ENCODE measurements around the gene BPHL.
"Not testable (repeated sequence)": the region's sequence is repeated elsewhere in the genome, so short reads cannot be mapped to it uniquely, and the experiment has no call there.

BPHL gene

GRCh38 chr6:3165631-3166534 is 47.4 kb downstream of the BPHL start:
- H3K4me3 ChIP-seq (ENCODE audit: insufficient read depth, low read length, poor library complexity, severe bottlenecking), result no peak overlapping the region
- no peak overlapping the region for H3K4me2 ChIP-seq (ENCODE audit: low read depth, low read length, poor library complexity, severe bottlenecking)
- no peak overlapping the region for H3K27ac ChIP-seq (ENCODE audit: low read depth, low read length)
- H3K9ac ChIP-seq (ENCODE audit: low read length), result no peak overlapping the region
- no peaks in the 10 kb centered on the region for H3K36me3 ChIP-seq (ENCODE audit: low read length)
- no peaks in the 10 kb centered on the region for H3K79me2 ChIP-seq (ENCODE audit: insufficient read depth, low read length)
- peaks cover 19% of the 10 kb centered on the region for H3F3A ChIP-seq (ENCODE audit: insufficient read depth)
- H4K20me1 ChIP-seq (ENCODE audit: low read depth, low read length), result no peaks in the 10 kb centered on the region
- TF ChIP-seq, protein P1, sequence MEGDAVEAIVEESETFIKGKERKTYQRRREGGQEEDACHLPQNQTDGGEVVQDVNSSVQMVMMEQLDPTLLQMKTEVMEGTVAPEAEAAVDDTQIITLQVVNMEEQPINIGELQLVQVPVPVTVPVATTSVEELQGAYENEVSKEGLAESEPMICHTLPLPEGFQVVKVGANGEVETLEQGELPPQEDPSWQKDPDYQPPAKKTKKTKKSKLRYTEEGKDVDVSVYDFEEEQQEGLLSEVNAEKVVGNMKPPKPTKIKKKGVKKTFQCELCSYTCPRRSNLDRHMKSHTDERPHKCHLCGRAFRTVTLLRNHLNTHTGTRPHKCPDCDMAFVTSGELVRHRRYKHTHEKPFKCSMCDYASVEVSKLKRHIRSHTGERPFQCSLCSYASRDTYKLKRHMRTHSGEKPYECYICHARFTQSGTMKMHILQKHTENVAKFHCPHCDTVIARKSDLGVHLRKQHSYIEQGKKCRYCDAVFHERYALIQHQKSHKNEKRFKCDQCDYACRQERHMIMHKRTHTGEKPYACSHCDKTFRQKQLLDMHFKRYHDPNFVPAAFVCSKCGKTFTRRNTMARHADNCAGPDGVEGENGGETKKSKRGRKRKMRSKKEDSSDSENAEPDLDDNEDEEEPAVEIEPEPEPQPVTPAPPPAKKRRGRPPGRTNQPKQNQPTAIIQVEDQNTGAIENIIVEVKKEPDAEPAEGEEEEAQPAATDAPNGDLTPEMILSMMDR (IDR thresholded peaks at IDR 0.05; ENCODE audit: insufficient read depth, low read length, poor library complexity, severe bottlenecking), result no peak
- TF ChIP-seq EZH2phosphoT487 (conservative IDR thresholded peaks at IDR 0.05; ENCODE audit: low read length), result no peak
- no peaks in the 10 kb centered on the region for H3K27me3 ChIP-seq (ENCODE audit: low read length)
- no peaks in the 10 kb centered on the region for H3K9me3 ChIP-seq (ENCODE audit: insufficient read depth, low read length)
- H2AFZ ChIP-seq (ENCODE audit: low read depth, low read length, severe bottlenecking), result no peak overlapping the region
- no peaks in the 10 kb centered on the region for H3K9me2 ChIP-seq (replicated peaks; ENCODE audit: insufficient read depth, low read length)

GRCh38 chr6:3166535-3167225 is 48.2 kb downstream of the BPHL start:
- peaks cover 11% of the 10 kb centered on the region; the same call in 1 of the 2 replicates for H3F3A ChIP-seq (ENCODE audit: insufficient read depth)
- not testable (repeated sequence) for H3K36me3 ChIP-seq (ENCODE audit: low read length); H3K79me2 ChIP-seq (ENCODE audit: insufficient read depth, low read length); H3K27me3 ChIP-seq (ENCODE audit: low read length); H3K9ac ChIP-seq (ENCODE audit: low read length); H3K9me2 ChIP-seq (replicated peaks; ENCODE audit: insufficient read depth, low read length); H3K4me3 ChIP-seq (ENCODE audit: insufficient read depth, low read length, poor library complexity, severe bottlenecking); H2AFZ ChIP-seq (ENCODE audit: low read depth, low read length, severe bottlenecking); H3K9me3 ChIP-seq (ENCODE audit: insufficient read depth, low read length); H4K20me1 ChIP-seq (ENCODE audit: low read depth, low read length); H3K27ac ChIP-seq (ENCODE audit: low read depth, low read length); H3K4me2 ChIP-seq (ENCODE audit: low read depth, low read length, poor library complexity, severe bottlenecking)

DNA sequence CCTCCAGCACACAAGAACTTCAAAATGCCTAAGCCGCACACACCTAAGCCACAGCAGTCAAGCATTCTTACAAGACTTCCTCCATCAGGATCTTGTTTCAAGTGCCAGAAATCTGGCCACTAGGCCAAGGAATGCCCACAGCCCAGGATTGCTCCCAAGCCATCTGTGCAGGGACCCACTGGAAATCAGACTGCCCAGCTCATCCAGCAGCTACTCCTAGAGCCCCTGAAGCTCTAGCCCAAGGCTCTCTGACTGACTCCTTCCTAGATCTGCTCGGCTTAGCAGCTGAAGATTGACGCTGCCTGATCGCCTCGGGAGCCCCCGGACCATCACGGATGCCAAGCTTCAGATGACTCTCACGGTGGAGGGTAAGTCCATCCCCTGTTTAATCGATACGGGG is 49.5 kb downstream of the BPHL start:
- H3K27me3 ChIP-seq (ENCODE audit: low read length); H3K9me3 ChIP-seq (ENCODE audit: insufficient read depth, low read length); H3K27ac ChIP-seq (ENCODE audit: low read depth, low read length); H3K4me3 ChIP-seq (ENCODE audit: insufficient read depth, low read length, poor library complexity, severe bottlenecking); H3K4me2 ChIP-seq (ENCODE audit: low read depth, low read length, poor library complexity, severe bottlenecking); H3K9ac ChIP-seq (ENCODE audit: low read length); H3K36me3 ChIP-seq (ENCODE audit: low read length); H2AFZ ChIP-seq (ENCODE audit: low read depth, low read length, severe bottlenecking); H4K20me1 ChIP-seq (ENCODE audit: low read depth, low read length); H3K79me2 ChIP-seq (ENCODE audit: insufficient read depth, low read length); H3K9me2 ChIP-seq (replicated peaks; ENCODE audit: insufficient read depth, low read length); H3F3A ChIP-seq (ENCODE audit: insufficient read depth): not testable (repeated sequence)

- not testable (repeated sequence) for H3K27me3 ChIP-seq (ENCODE audit: low read length); H3K27ac ChIP-seq (ENCODE audit: low read depth, low read length); H3K4me2 ChIP-seq (ENCODE audit: low read depth, low read length, poor library complexity, severe bottlenecking); H3F3A ChIP-seq (ENCODE audit: insufficient read depth); H3K9me3 ChIP-seq (ENCODE audit: insufficient read depth, low read length); H3K79me2 ChIP-seq (ENCODE audit: insufficient read depth, low read length); H3K9ac ChIP-seq (ENCODE audit: low read length); H3K36me3 ChIP-seq (ENCODE audit: low read length); H3K4me3 ChIP-seq (ENCODE audit: insufficient read depth, low read length, poor library complexity, severe bottlenecking); H4K20me1 ChIP-seq (ENCODE audit: low read depth, low read length); H2AFZ ChIP-seq (ENCODE audit: low read depth, low read length, severe bottlenecking); H3K9me2 ChIP-seq (replicated peaks; ENCODE audit: insufficient read depth, low read length)
Observed at GRCh38 chr6:3170676-3171075, 52.2 kb downstream of the BPHL start.

- H3K4me2 ChIP-seq (ENCODE audit: low read depth, low read length, poor library complexity, severe bottlenecking); H3K9ac ChIP-seq (ENCODE audit: low read length); H3K79me2 ChIP-seq (ENCODE audit: insufficient read depth, low read length); H3K36me3 ChIP-seq (ENCODE audit: low read length); H3K9me2 ChIP-seq (replicated peaks; ENCODE audit: insufficient read depth, low read length); H3K4me3 ChIP-seq (ENCODE audit: insufficient read depth, low read length, poor library complexity, severe bottlenecking); H2AFZ ChIP-seq (ENCODE audit: low read depth, low read length, severe bottlenecking); H3K27ac ChIP-seq (ENCODE audit: low read depth, low read length); H3K9me3 ChIP-seq (ENCODE audit: insufficient read depth, low read length); H3F3A ChIP-seq (ENCODE audit: insufficient read depth); H4K20me1 ChIP-seq (ENCODE audit: low read depth, low read length); H3K27me3 ChIP-seq (ENCODE audit: low read length): not testable (repeated sequence)
Observed at GRCh38 chr6:3171313-3172175, 53.0 kb downstream of the BPHL start.

GRCh38 chr6:3172789-3173188 is 54.3 kb downstream of the BPHL start:
- H4K20me1 ChIP-seq (ENCODE audit: low read depth, low read length); H3K9ac ChIP-seq (ENCODE audit: low read length); H3K9me3 ChIP-seq (ENCODE audit: insufficient read depth, low read length); H3F3A ChIP-seq (ENCODE audit: insufficient read depth); H2AFZ ChIP-seq (ENCODE audit: low read depth, low read length, severe bottlenecking); H3K36me3 ChIP-seq (ENCODE audit: low read length); H3K27me3 ChIP-seq (ENCODE audit: low read length); H3K4me3 ChIP-seq (ENCODE audit: insufficient read depth, low read length, poor library complexity, severe bottlenecking); H3K9me2 ChIP-seq (replicated peaks; ENCODE audit: insufficient read depth, low read length); H3K27ac ChIP-seq (ENCODE audit: low read depth, low read length); H3K79me2 ChIP-seq (ENCODE audit: insufficient read depth, low read length); H3K4me2 ChIP-seq (ENCODE audit: low read depth, low read length, poor library complexity, severe bottlenecking): not testable (repeated sequence)
